Ovary (tissue), 3 donors: ENCODE data around the gene HSPA12B.

Experiments
- EP300 ChIP-seq: sonication (generic); formaldehyde crosslinking; IDR thresholded peaks from one replicate; pipeline ENCODE4 v1.6.1; 2017; ENCODE audit warnings: antibody characterized with exemption
- POLR2A ChIP-seq: fragments of 450-650 bp; IDR thresholded peaks from one replicate; pipeline ENCODE4 v1.6.1; 2017; ENCODE audit warnings: antibody characterized with exemption, mild to moderate bottlenecking, moderate library complexity
- TF ChIP-seq, protein P1 (sequence below), 3 donors: fragments of 450-650 bp in 2 of 3; fragments of 200-600 bp in 1 of 3; IDR thresholded peaks; one replicate each; pipeline versions ENCODE4 v1.5.1 to v1.8.0; 2016 to 2022; ENCODE audit warnings: antibody characterized with exemption in 3 of 3, mild to moderate bottlenecking in 1 of 3
- donor health status: DM: no; HTN: no; CAD: no.

- TF ChIP-seq, protein P1, sequence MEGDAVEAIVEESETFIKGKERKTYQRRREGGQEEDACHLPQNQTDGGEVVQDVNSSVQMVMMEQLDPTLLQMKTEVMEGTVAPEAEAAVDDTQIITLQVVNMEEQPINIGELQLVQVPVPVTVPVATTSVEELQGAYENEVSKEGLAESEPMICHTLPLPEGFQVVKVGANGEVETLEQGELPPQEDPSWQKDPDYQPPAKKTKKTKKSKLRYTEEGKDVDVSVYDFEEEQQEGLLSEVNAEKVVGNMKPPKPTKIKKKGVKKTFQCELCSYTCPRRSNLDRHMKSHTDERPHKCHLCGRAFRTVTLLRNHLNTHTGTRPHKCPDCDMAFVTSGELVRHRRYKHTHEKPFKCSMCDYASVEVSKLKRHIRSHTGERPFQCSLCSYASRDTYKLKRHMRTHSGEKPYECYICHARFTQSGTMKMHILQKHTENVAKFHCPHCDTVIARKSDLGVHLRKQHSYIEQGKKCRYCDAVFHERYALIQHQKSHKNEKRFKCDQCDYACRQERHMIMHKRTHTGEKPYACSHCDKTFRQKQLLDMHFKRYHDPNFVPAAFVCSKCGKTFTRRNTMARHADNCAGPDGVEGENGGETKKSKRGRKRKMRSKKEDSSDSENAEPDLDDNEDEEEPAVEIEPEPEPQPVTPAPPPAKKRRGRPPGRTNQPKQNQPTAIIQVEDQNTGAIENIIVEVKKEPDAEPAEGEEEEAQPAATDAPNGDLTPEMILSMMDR (IDR thresholded peaks at IDR 0.05), result no peak
- no peak for TF ChIP-seq POLR2A
- TF ChIP-seq EP300, result no peak
Measured at GRCh38 chr20:3766422-3767109, 34.1 kb downstream of the HSPA12B start.
